HEK293 (cell line): ENCODE data around the gene SNRPD2.

Experiments
- ATF2 ChIP-seq: fragments of 450-650 bp; formaldehyde crosslinking; IDR thresholded peaks from 2 replicates; pipeline ENCODE4 v1.5.1; 2016; ENCODE audit warnings: missing biosample characterization, missing genetic modification characterization, low read depth
- BCL11A ChIP-seq: fragments of 450-650 bp; formaldehyde crosslinking; IDR thresholded peaks from 2 replicates; pipeline ENCODE4 v1.5.1; 2016; ENCODE audit warnings: low read depth, missing biosample characterization, missing genetic modification characterization
- CTCF ChIP-seq: fragments of 450-650 bp; formaldehyde crosslinking; IDR thresholded peaks from 2 replicates; pipeline ENCODE4 v1.5.1; 2016; ENCODE audit warnings: missing biosample characterization, missing genetic modification characterization
- ELK4 ChIP-seq: IDR thresholded peaks from 2 replicates; pipeline ENCODE4 v1.6.1; 2011; ENCODE audit warnings: mild to moderate bottlenecking, low read depth, low read length, borderline replicate concordance
- YY1 ChIP-seq: fragments of 450-650 bp; formaldehyde crosslinking; IDR thresholded peaks from 2 replicates; pipeline ENCODE4 v1.5.1; 2018; ENCODE audit warnings: missing biosample characterization, missing genetic modification characterization
- ZFP37 ChIP-seq: fragments of 450-650 bp; formaldehyde crosslinking; IDR thresholded peaks from 2 replicates; pipeline ENCODE4 v1.5.1; 2016; ENCODE audit warnings: missing biosample characterization, missing genetic modification characterization
- ZNF121 ChIP-seq: fragments of 450-650 bp; formaldehyde crosslinking; IDR thresholded peaks from 2 replicates; pipeline ENCODE4 v1.5.1; 2016; ENCODE audit warnings: missing biosample characterization, missing genetic modification characterization
- ZNF138 ChIP-seq: fragments of 450-650 bp; formaldehyde crosslinking; IDR thresholded peaks from 2 replicates; pipeline ENCODE4 v1.5.1; 2016; ENCODE audit warnings: missing biosample characterization, missing genetic modification characterization, borderline replicate concordance
- ZNF146 ChIP-seq: fragments of 450-650 bp; formaldehyde crosslinking; IDR thresholded peaks from 2 replicates; pipeline ENCODE4 v1.5.1; 2016; ENCODE audit warnings: missing biosample characterization, missing genetic modification characterization
- ZNF473 ChIP-seq: fragments of 450-650 bp; formaldehyde crosslinking; IDR thresholded peaks from 2 replicates; pipeline ENCODE4 v1.5.1; 2017; ENCODE audit warnings: missing biosample characterization, missing genetic modification characterization
- TF ChIP-seq, protein P1 (sequence below): fragments of 450-650 bp; formaldehyde crosslinking; IDR thresholded peaks from 2 replicates; pipeline ENCODE4 v1.5.1; 2016; ENCODE audit warnings: missing biosample characterization, missing genetic modification characterization, low read depth
- TF ChIP-seq, protein P2 (sequence below): fragments of 450-650 bp; formaldehyde crosslinking; IDR thresholded peaks from 2 replicates; pipeline ENCODE4 v1.5.1; 2016; ENCODE audit warnings: missing biosample characterization, missing genetic modification characterization
- TF ChIP-seq, protein P3 (sequence below): fragments of 450-650 bp; formaldehyde crosslinking; IDR thresholded peaks from 2 replicates; pipeline ENCODE4 v1.5.0; 2017; ENCODE audit warnings: missing biosample characterization, missing genetic modification characterization, borderline replicate concordance
- TF ChIP-seq, protein P4 (sequence below): fragments of 450-650 bp; formaldehyde crosslinking; IDR thresholded peaks from 2 replicates; pipeline ENCODE4 v1.5.1; 2017; ENCODE audit warnings: missing biosample characterization, missing genetic modification characterization

GRCh38 chr19:45705115-45705514 is 13.4 kb upstream of the SNRPD2 start:
- TF ChIP-seq BCL11A (tag by site-specific recombination) (no peak), ELK4 (no peak), CTCF (no peak), ZFP37 (no peak), ZNF121 (tag by site-specific recombination) (no peak), ZNF473 (tag by site-specific recombination) (no peak), ATF2 (tag by site-specific recombination) (no peak), ZNF146 (tag by site-specific recombination) (no peak), ZNF138 (tag by site-specific recombination) (no peak), YY1 (tag by site-specific recombination) (no peak)
- TF ChIP-seq, protein P1, sequence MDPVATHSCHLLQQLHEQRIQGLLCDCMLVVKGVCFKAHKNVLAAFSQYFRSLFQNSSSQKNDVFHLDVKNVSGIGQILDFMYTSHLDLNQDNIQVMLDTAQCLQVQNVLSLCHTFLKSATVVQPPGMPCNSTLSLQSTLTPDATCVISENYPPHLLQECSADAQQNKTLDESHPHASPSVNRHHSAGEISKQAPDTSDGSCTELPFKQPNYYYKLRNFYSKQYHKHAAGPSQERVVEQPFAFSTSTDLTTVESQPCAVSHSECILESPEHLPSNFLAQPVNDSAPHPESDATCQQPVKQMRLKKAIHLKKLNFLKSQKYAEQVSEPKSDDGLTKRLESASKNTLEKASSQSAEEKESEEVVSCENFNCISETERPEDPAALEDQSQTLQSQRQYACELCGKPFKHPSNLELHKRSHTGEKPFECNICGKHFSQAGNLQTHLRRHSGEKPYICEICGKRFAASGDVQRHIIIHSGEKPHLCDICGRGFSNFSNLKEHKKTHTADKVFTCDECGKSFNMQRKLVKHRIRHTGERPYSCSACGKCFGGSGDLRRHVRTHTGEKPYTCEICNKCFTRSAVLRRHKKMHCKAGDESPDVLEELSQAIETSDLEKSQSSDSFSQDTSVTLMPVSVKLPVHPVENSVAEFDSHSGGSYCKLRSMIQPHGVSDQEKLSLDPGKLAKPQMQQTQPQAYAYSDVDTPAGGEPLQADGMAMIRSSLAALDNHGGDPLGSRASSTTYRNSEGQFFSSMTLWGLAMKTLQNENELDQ (tag by site-specific recombination), result no peak
- TF ChIP-seq, protein P2, sequence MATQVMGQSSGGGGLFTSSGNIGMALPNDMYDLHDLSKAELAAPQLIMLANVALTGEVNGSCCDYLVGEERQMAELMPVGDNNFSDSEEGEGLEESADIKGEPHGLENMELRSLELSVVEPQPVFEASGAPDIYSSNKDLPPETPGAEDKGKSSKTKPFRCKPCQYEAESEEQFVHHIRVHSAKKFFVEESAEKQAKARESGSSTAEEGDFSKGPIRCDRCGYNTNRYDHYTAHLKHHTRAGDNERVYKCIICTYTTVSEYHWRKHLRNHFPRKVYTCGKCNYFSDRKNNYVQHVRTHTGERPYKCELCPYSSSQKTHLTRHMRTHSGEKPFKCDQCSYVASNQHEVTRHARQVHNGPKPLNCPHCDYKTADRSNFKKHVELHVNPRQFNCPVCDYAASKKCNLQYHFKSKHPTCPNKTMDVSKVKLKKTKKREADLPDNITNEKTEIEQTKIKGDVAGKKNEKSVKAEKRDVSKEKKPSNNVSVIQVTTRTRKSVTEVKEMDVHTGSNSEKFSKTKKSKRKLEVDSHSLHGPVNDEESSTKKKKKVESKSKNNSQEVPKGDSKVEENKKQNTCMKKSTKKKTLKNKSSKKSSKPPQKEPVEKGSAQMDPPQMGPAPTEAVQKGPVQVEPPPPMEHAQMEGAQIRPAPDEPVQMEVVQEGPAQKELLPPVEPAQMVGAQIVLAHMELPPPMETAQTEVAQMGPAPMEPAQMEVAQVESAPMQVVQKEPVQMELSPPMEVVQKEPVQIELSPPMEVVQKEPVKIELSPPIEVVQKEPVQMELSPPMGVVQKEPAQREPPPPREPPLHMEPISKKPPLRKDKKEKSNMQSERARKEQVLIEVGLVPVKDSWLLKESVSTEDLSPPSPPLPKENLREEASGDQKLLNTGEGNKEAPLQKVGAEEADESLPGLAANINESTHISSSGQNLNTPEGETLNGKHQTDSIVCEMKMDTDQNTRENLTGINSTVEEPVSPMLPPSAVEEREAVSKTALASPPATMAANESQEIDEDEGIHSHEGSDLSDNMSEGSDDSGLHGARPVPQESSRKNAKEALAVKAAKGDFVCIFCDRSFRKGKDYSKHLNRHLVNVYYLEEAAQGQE (tag by site-specific recombination), result no peak
- TF ChIP-seq, protein P3, sequence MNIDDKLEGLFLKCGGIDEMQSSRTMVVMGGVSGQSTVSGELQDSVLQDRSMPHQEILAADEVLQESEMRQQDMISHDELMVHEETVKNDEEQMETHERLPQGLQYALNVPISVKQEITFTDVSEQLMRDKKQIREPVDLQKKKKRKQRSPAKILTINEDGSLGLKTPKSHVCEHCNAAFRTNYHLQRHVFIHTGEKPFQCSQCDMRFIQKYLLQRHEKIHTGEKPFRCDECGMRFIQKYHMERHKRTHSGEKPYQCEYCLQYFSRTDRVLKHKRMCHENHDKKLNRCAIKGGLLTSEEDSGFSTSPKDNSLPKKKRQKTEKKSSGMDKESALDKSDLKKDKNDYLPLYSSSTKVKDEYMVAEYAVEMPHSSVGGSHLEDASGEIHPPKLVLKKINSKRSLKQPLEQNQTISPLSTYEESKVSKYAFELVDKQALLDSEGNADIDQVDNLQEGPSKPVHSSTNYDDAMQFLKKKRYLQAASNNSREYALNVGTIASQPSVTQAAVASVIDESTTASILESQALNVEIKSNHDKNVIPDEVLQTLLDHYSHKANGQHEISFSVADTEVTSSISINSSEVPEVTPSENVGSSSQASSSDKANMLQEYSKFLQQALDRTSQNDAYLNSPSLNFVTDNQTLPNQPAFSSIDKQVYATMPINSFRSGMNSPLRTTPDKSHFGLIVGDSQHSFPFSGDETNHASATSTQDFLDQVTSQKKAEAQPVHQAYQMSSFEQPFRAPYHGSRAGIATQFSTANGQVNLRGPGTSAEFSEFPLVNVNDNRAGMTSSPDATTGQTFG (tag by site-specific recombination), result no peak
- TF ChIP-seq, protein P4, sequence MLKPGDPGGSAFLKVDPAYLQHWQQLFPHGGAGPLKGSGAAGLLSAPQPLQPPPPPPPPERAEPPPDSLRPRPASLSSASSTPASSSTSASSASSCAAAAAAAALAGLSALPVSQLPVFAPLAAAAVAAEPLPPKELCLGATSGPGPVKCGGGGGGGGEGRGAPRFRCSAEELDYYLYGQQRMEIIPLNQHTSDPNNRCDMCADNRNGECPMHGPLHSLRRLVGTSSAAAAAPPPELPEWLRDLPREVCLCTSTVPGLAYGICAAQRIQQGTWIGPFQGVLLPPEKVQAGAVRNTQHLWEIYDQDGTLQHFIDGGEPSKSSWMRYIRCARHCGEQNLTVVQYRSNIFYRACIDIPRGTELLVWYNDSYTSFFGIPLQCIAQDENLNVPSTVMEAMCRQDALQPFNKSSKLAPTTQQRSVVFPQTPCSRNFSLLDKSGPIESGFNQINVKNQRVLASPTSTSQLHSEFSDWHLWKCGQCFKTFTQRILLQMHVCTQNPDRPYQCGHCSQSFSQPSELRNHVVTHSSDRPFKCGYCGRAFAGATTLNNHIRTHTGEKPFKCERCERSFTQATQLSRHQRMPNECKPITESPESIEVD (tag by site-specific recombination), result no peak
